Measurements from ENCODE around the gene CHGA.

GRCh38 chr14:92902191-92902590 lies 20.8 kb upstream of the CHGA start:
- TF ChIP-seq SMC3 (IDR thresholded peaks at IDR 0.05; ENCODE audit: low read length): no peak
- TF ChIP-seq FOXK2 (IDR thresholded peaks at IDR 0.05): no peak
- no peak for TF ChIP-seq BRCA1 (CRISPR knock-in tag; IDR thresholded peaks at IDR 0.05)
- TF ChIP-seq, protein P1, sequence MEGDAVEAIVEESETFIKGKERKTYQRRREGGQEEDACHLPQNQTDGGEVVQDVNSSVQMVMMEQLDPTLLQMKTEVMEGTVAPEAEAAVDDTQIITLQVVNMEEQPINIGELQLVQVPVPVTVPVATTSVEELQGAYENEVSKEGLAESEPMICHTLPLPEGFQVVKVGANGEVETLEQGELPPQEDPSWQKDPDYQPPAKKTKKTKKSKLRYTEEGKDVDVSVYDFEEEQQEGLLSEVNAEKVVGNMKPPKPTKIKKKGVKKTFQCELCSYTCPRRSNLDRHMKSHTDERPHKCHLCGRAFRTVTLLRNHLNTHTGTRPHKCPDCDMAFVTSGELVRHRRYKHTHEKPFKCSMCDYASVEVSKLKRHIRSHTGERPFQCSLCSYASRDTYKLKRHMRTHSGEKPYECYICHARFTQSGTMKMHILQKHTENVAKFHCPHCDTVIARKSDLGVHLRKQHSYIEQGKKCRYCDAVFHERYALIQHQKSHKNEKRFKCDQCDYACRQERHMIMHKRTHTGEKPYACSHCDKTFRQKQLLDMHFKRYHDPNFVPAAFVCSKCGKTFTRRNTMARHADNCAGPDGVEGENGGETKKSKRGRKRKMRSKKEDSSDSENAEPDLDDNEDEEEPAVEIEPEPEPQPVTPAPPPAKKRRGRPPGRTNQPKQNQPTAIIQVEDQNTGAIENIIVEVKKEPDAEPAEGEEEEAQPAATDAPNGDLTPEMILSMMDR (CRISPR knock-in tag; IDR thresholded peaks at IDR 0.05): no peak
- TF ChIP-seq ZNF121 (CRISPR knock-in tag; IDR thresholded peaks at IDR 0.05): no peak
